DMS53 treated with DMSO at 0.1 percent for 48 hours (cell line): ENCODE measurements around the gene HABP2.

Experiments used
- DNase-seq: peaks from one replicate; lab custom pipeline; 2025; ENCODE audit not compliant: unreplicated experiment; lab: John Stamatoyannopoulos, UW

HABP2 gene

GRCh38 chr10:113600569-113600968 lies 47.7 kb downstream of the HABP2 start:
- no peak for DNase-seq

GRCh38 chr10:113603057-113603777 lies 50.4 kb downstream of the HABP2 start:
- no peak for DNase-seq

- DNase-seq = no peak
Observed at GRCh38 chr10:113604572-113604971, 51.7 kb downstream of the HABP2 start.

GRCh38 chr10:113605268-113605978 lies 52.6 kb downstream of the HABP2 start:
- DNase-seq = no peak

- DNase-seq = no peak
Observed at GRCh38 chr10:113609704-113610108, 56.9 kb downstream of the HABP2 start.

- DNase-seq = no peak
Observed at GRCh38 chr10:113610631-113611601, 58.1 kb downstream of the HABP2 start.

GRCh38 chr10:113612154-113612553 lies 59.3 kb downstream of the HABP2 start:
- DNase-seq = no peak

GRCh38 chr10:113613427-113613826 lies 60.6 kb downstream of the HABP2 start:
- DNase-seq = no peak

- DNase-seq = no peak
Observed at GRCh38 chr10:113613977-113614690, 61.3 kb downstream of the HABP2 start.

GRCh38 chr10:113616244-113617074 lies 63.6 kb downstream of the HABP2 start:
- DNase-seq = no peak

GRCh38 chr10:113617086-113617485 lies 64.2 kb downstream of the HABP2 start:
- no peak for DNase-seq

- DNase-seq = no peak
Observed at GRCh38 chr10:113618338-113618737, 65.5 kb downstream of the HABP2 start.

GRCh38 chr10:113619401-113619800 lies 66.5 kb downstream of the HABP2 start:
- no peak for DNase-seq

- no peak for DNase-seq
Observed at GRCh38 chr10:113620511-113620910, 67.7 kb downstream of the HABP2 start.

GRCh38 chr10:113620936-113621335 lies 68.1 kb downstream of the HABP2 start:
- no peak for DNase-seq

GRCh38 chr10:113621799-113622198 lies 68.9 kb downstream of the HABP2 start:
- DNase-seq = no peak

GRCh38 chr10:113622831-113623230 lies 70.0 kb downstream of the HABP2 start:
- no peak for DNase-seq

- no peak for DNase-seq
Observed at GRCh38 chr10:113625461-113626186, 72.8 kb downstream of the HABP2 start.

GRCh38 chr10:113626809-113627355 lies 74.0 kb downstream of the HABP2 start:
- DNase-seq = no peak
